Activated CD4-positive, alpha-beta T cell treated with anti-CD3 and anti-CD28 coated beads, Interleukin-2, amount 50 U/mL, for 48 hours (primary cell): Measurements from ENCODE around the gene ZBTB39.
"Not testable (repeated sequence)": the region's sequence is repeated elsewhere in the genome, so short reads cannot be mapped to it uniquely, and the experiment has no call there.

Experiments
- DNase-seq, 2 experiments: peaks; one replicate each; pipeline ENCODE4 v3.0.0-alpha.2; 2020

ZBTB39 gene

DNA sequence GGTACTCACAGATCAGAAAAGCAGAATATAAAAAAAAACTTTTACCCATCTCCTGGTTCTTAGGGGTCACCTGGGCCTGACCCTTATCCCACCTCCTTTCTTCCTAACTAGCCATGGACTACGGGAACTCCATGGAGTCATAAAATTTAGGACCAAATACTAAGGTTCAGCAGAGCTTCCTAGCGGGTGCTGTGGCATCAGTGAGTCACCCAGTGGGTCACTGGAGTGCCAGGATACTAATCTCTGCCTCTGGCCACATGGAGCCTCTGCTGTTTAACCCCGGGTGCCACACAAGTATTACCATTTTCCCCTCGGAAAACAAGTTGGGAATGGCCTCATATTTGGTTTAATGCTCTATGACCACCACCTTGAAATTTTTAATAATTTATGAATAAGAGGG, 6.9 kb downstream of the ZBTB39 start:
- no peak for DNase-seq

DNA sequence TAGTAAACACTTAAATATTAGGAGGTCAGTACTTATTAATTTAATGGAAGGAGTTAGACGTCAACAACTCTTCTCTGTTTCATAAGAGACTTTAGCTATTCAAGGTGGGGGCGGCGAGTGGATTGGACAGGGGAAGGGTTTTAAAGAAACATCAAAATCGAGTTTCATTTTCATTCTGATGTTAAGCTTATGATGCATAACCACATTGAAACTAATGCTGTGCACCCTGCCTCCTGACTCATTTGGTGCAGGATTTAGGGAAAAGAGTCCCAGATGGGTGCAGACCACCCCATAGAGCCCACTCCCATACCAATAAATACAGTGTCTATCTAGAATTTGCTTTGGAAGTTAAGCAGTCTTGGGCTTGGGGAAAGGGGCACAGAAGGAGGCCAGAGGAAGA, 7.4 kb downstream of the ZBTB39 start:
- peak; percentile 64 to 71 for DNase-seq

GRCh38 chr12:56998316-56998715, 8.0 kb downstream of the ZBTB39 start:
- no peak for DNase-seq

DNA sequence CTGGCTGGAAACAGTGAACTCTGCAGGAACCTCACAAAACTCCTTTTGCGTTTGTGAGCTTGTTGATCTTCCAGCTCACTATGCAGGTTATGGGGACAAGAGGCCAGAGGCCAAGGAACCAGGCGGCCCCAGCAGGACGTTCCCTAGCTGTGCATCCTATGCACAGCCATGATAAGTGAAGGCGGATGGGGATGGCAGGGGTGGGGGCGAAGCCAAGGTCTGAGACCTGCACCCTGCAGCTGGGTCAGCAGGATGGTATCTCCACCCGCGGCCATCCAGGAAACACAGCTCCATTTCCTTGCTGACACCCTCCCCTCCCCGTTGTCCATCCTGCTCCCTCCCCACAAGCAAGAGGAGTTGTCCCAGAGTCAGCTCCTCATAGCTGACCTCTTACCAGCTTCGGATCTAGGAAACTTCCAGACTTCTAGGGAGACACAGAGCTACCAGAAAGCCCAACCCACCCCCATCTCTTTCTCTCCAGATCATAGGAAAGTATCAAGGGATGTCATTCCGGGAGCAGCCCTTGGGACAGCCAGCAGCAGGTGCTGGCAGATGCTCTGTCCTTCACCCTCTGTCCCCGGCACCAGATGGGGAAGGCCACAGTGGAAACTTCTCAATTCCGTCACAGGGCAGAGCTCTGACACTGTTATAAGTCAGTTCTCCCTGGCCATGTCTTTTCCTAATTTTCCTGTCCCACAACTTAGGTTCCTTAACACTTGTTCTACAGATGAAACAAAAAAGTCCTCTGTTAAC, 9.4 kb downstream of the ZBTB39 start:
- no peak for DNase-seq

DNA sequence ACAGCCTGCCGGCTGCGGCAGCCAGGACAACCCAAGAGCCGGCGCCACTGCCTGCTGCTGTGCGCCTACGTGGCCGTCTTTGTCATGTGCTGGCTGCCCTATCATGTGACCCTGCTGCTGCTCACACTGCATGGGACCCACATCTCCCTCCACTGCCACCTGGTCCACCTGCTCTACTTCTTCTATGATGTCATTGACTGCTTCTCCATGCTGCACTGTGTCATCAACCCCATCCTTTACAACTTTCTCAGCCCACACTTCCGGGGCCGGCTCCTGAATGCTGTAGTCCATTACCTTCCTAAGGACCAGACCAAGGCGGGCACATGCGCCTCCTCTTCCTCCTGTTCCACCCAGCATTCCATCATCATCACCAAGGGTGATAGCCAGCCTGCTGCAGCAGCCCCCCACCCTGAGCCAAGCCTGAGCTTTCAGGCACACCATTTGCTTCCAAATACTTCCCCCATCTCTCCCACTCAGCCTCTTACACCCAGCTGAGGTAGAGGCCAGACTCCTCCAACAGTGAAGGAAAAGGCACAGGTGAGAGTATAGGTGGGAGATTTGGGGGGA, 10.3 kb downstream of the ZBTB39 start:
- no peak for DNase-seq

GRCh38 chr12:56995201-56995929, 11.0 kb downstream of the ZBTB39 start:
- no peak for DNase-seq

DNA sequence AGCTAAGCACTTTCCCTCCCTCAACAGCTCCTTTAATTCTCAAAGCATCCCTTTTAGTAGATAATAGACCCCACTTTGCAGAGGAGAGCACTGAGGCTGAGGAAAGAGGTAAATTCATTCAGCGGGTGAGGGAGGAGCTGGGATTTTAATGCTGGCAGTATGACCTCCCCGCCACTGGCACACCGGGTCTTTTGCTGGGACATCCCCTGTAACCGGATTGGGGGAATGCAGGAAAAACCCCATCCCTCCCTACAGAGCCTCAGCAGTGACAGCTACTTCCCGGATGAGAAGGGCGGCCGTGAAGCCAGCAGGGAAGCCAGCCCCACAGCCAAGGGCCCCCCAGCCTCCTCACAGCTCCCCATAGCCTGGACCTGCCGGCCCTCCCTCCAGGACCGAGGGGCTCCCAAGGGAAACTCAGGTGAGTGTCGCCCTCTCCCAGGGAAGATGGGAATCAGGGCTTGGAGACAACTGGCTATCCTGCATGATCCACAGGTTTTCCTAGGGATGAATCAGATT, 12.1 kb downstream of the ZBTB39 start:
- no peak for DNase-seq

GRCh38 chr12:56993346-56993745, 13.0 kb downstream of the ZBTB39 start:
- DNase-seq, result no peak

DNA sequence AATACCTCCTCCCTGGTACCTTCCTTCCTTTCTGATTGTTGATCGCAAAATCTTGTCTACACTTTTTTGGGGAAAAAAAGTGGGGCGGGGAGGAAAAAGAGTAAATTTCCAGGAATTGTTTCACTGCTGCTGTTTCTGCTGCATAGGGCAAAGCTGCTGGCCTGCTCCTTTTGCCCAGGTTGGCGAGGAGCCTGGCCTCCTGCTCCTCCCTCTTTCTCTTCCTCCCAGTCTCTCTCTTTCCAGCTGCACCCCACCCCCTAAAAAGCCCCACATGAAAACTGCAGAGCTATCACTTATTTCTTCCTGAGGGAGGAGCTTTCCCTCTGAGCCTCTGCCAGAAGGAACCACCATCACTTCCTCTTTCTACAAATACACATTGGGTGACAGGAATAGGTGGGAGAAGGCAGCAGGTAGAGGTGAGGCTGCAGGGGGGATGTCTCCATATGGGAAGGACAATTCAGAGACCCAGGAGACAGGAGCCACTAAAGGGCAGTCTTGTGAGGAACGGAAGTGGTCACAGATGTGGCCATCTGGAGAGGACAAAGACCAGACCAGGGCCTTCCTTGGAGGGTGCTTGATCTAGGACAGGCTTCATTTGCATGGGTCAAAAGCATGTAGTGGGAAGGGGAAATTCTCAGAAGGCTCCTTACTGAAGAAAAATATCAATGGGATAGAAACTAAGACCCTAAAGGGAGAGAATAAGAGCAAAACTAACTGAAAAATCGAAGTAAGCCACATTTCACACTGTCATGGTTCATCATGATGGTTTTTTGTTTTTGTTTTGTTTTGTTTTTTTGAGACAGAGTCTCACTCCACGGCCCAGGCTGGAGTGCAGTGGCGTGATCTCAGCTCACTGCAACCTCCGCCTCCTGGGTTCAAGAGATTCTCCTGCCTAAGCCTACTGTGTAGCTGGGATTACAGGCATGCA, 14.8 kb downstream of the ZBTB39 start:
- DNase-seq, result no peak

GRCh38 chr12:56990648-56991318, 15.6 kb downstream of the ZBTB39 start:
- DNase-seq, result no peak

DNA sequence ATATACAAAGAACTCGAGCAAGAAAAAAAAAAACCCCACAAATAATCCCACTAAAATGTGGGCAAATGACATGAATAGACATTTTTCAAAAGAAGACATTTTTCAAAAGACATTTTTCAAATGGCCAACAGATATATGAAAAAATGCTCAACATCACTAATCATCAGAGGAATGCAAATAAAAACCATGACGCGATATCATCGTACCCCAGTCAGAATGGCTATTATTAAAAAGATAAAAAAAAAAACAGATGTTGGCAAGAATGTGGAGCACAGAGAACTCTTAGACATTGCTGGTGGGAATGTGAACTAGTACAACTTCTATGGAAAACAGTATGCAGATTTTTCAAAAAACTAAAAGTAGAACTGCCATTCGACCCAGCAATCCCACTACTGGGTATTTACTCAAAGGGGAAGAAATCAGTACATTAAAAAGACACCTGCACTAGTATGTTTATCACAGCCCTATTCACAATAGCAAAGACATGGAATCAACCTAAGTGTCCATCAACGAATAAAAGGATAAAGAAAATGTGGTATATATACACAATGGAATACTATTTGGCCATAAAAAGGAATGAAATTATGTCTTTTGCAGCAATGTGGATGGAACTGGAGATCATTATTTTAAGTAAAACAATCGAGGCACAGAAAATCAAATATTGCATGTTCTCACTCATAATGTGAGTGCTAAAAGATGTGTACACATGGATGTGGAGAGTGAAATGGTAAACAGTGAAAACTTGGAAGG, 16.3 kb downstream of the ZBTB39 start:
- DNase-seq, result no peak

- no peak for DNase-seq
Measured at GRCh38 chr12:56988207-56988739, 18.1 kb downstream of the ZBTB39 start.

DNA sequence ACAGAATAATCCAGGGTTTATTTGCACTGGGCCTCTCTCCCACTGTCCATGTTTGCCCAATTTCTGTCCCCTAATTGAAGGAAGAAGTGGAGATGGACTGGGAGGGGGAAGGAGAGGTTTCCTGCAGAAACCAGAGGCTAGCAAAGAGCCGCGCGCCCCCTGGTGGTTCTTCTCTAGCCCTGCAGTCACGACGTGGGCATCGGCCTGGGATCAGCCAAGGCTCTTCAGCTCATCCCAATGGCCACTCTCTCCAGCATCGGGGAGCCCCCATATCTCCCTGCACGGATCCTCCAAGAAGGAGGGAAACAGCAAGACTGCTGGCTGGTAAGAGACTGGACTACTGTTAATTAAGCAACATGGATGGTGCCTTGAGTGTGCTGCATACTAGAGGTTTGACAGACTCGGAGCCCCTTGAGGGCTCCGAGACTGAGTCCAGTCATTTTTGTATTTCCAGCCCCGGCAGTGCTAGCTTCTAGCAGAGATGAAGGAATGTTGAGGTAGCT, 18.7 kb downstream of the ZBTB39 start:
- peak; percentile 81 to 84 for DNase-seq

- DNase-seq, result no peak
Measured at GRCh38 chr12:56987011-56987410, 19.3 kb downstream of the ZBTB39 start.

GRCh38 chr12:56985714-56986113, 20.6 kb downstream of the ZBTB39 start:
- not testable (repeated sequence) for DNase-seq

- DNase-seq, result no peak
Measured at GRCh38 chr12:56983386-56983785, 23.0 kb downstream of the ZBTB39 start.

- not testable (repeated sequence) for DNase-seq
Measured at GRCh38 chr12:56982578-56983236, 23.6 kb downstream of the ZBTB39 start.

GRCh38 chr12:56980941-56981530, 25.3 kb downstream of the ZBTB39 start:
- DNase-seq, result no peak

DNA sequence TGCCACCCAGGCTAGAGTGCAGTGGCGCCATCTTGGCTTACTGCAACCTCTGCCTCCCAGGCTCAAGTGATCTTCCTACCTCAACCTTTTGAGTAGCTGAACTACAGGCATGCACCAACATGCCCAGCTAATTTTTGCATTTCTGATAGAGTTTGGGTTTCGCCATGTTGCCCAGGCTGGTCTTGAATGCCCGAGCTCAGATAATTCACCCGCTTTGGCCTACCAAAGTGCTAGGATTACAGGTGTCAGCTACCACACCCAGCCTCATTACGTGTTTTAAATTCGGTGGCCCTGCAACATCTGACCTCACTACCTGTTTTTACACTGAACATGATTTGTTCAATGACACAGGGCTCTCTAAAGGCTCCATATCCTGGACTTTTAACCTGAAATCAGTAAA, 26.1 kb downstream of the ZBTB39 start:
- DNase-seq, result no peak

DNA sequence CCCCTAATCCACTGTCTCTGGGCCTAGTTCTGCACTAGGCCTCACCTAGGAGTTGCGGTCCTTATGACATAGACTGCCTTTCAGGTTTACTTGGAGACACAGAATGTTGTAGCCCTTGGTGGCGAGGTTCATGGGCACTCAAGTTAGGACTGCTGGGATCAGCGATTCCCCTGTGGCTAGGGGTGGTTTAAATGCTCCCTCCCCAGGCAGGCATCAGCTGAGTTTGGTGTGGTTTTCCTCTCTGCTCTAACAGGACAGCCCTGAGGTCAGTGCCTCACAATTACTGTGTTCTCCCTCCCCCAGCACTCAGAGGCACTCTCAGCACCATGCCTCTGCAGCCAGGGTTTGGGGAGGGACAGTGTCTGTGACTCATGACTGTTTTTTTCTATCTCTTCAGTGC, 26.7 kb downstream of the ZBTB39 start:
- DNase-seq, result no peak
